ENCODE measurements around the gene LSR.

The LSR gene

DNA sequence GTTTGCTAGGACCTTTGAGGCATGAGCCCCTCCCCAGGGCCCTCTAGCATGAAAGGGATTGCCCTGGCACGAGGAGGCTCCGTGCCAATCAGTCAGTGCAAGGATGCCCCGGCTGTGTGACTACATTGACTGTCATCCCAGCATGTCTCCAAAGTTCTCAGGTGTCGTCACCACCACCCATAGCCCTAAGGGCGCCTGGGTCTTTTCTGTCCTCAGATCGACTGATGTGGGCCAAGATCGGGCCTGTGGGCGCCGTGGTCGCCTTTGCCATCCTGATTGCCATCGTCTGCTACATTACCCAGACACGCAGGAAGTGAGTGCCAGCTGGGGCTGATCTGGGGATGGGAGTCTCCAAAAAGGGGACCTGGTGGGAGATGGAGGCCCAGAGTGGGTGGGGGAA is 61.5 kb downstream of the LSR start:
- ChIA-PET POLR2A (no interaction called here), CTCF (interaction anchor here (1.5 kb wide), 1 partner anchor 43 kb away, joined by 3 read pairs; no protein-coding TSS in a partner anchor)
- TF ChIP-seq, protein P1, sequence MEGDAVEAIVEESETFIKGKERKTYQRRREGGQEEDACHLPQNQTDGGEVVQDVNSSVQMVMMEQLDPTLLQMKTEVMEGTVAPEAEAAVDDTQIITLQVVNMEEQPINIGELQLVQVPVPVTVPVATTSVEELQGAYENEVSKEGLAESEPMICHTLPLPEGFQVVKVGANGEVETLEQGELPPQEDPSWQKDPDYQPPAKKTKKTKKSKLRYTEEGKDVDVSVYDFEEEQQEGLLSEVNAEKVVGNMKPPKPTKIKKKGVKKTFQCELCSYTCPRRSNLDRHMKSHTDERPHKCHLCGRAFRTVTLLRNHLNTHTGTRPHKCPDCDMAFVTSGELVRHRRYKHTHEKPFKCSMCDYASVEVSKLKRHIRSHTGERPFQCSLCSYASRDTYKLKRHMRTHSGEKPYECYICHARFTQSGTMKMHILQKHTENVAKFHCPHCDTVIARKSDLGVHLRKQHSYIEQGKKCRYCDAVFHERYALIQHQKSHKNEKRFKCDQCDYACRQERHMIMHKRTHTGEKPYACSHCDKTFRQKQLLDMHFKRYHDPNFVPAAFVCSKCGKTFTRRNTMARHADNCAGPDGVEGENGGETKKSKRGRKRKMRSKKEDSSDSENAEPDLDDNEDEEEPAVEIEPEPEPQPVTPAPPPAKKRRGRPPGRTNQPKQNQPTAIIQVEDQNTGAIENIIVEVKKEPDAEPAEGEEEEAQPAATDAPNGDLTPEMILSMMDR (IDR thresholded peaks at IDR 0.05; ENCODE audit: insufficient read depth, low read length, missing control alignments) = no peak
- no peak overlapping the region for H3K4me3 ChIP-seq (ENCODE audit: low read depth, low read length)
- no peak for DNase-seq (ENCODE audit: low read depth, low spot score)

DNA sequence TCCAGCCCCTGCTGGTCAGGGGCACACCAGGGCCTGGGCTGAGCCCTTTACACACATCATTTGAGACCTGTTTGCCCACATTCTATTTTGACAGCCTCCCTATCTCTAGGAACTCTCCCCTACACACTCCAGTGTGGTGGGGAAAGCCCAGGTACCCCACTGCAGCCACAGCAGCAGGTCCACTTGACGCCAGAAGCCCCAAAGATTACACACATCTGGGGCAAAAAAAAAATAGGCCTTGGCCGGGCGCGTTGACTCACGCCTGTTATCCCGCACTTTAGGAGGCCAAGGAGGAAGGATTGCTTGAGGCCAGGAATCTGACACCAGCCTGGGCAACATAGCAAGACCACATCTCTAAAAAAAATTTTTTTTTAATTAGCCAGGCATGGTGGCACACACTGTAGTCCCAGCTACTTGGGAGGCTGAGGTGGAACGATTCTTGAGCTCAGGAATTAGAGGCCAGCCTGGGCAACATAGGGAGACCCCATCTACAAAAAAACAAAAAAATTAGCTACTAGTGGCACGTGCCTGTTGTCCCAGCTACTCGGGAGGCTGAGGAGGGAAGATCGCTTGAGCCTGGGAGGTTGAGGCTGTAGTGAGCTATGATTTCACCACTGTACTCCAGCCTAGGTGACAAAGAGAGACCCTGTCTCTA is 62.1 kb downstream of the LSR start:
- POLR2A ChIA-PET = no interaction called here
- CTCF ChIA-PET = interaction anchor here (1.5 kb wide), 1 partner anchor 43 kb away, joined by 3 read pairs; no protein-coding TSS in a partner anchor
- TF ChIP-seq, protein P1 (IDR thresholded peaks at IDR 0.05; ENCODE audit: insufficient read depth, low read length, missing control alignments) = no peak
- no peak overlapping the region for H3K4me3 ChIP-seq (ENCODE audit: low read depth, low read length)
- DNase-seq (ENCODE audit: low read depth, low spot score) = no peak

DNA sequence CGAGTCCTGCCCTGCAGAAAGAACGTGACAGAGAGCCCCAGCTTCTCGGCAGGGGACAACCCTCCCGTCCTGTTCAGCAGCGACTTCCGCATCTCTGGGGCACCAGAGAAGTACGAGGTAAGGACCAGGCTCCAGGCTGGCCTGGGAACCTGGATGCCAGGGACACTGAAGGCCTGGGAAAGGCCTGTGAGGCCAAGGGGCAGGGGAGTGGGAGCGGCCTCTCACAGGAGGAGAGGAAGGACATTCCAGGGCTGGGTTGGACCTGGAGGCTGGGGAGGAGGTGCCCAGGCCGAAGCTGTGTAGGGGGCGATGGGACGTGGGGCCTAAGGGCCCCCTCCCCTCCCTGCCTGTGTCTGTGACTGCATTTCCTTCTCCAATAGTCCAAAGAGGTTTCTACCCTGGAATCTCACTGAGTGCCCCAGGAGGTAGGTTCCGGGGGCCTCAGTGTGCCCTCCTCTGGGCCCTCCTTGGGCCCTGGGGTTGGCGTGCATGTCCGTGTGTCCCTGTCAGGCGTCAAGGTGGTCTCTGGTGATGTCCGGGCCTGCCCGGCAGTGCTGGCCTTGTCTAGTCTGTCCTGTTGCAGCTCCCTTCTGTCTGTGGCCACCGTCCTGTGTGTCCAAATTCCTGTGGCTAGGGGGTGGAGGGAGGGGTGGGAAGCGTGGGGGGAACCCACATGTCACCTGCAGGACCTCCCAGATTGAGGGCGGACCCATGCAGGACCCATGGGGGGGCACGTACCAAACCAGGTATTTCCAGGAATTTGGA is 63.3 kb downstream of the LSR start:
- TF ChIP-seq, protein P1 (IDR thresholded peaks at IDR 0.05; ENCODE audit: insufficient read depth, low read length, missing control alignments) = no peak
- H3K4me3 ChIP-seq (ENCODE audit: low read depth, low read length) = no peak overlapping the region
- POLR2A ChIA-PET = no interaction called here
- DNase-seq (ENCODE audit: low read depth, low spot score) = no peak
- CTCF ChIA-PET = no interaction called here

DNA sequence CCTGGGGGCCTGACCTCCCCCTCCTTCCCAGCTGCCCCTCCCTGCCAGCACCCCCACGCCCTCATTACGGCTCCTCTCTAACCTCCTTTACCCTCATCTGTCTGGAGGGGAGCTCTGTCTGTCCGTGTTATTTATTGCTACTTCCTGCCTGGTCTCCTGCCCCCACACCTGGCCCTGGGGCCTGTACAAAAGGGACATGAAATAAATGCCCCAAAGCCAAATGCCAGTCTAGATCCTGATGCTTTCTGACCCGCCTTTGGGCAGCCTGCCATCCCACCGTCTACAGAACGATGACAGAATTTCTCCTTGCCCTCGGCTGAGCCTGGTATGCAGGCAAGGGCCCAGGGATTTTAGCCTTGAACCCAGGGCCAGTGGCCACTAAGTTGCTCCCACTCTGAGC is 64.8 kb downstream of the LSR start:
- CTCF ChIA-PET = interaction anchor here (0.7 kb wide), 1 partner anchor 172 kb away, joined by 3 read pairs; no protein-coding TSS in a partner anchor
- DNase-seq (ENCODE audit: low read depth, low spot score) = no peak
- POLR2A ChIA-PET = no interaction called here
- H3K4me3 ChIP-seq (ENCODE audit: low read depth, low read length) = no peak overlapping the region
- TF ChIP-seq, protein P1 (IDR thresholded peaks at IDR 0.05; ENCODE audit: insufficient read depth, low read length, missing control alignments) = no peak

DNA sequence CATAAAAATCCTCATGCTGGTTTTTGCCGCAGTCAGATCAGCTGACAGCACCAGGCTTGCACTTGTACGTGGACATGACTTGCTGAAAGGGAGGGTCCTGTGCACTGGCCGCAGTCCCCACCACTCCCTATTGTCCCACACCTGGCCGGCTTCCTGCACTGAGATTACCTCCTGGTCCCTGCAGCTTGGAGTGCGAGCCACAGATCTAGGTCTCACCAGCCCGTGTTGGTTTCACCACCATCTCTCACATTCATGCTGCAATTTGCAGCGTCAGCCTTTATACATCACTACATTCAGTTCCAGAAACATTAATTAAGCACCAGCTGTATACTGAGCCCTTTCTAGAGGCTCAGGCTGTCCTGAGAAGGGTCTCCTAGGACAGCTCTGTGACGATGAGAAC is 65.2 kb downstream of the LSR start:
- TF ChIP-seq, protein P1 (IDR thresholded peaks at IDR 0.05; ENCODE audit: insufficient read depth, low read length, missing control alignments) = no peak
- CTCF ChIA-PET = no interaction called here
- POLR2A ChIA-PET = no interaction called here
- DNase-seq (ENCODE audit: low read depth, low spot score) = no peak
- H3K4me3 ChIP-seq (ENCODE audit: low read depth, low read length) = no peak overlapping the region

DNA sequence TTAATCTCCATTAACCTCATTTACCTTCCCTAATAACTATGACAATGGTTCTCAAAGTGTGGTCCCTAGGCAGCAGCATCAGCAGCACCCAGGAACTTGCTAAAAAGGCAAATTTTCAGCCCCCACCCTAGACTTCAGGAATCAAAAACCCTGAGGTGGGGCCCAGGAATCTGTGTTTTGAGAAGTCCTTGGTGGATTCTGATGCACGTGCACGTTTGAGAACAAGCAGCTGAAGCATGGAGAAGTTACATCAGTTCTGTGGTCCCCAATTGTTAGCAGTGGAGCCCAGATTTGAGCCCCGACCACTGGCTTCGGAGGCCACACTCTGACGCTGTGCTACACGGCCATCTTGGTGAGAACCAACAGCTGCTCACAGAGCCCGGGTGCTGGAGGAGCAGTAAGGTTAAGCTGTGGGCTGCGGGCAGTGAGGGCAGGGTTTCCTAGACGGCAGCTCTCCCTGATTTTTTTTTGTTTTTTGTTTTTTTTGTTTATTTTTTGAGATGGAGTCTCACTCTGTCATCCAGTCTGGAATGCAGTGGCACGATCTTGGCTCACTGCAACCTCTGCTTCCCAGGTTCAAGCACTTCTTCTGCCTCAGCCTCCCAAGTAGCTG is 66.2 kb downstream of the LSR start:
- TF ChIP-seq, protein P1 (IDR thresholded peaks at IDR 0.05; ENCODE audit: insufficient read depth, low read length, missing control alignments) = no peak
- H3K4me3 ChIP-seq (ENCODE audit: low read depth, low read length) = no peak overlapping the region
- ChIA-PET CTCF (interaction anchor here (1.4 kb wide), 1 partner anchor 10 kb away, joined by 3 read pairs; no protein-coding TSS in a partner anchor), POLR2A (no interaction called here)
- DNase-seq (ENCODE audit: low read depth, low spot score) = no peak
